BLaER1 treated with 17β-estradiol and CSF1 and Interleukin-3, amounts not matched to agents 10 nM and 100 nM (cell line): ENCODE results near the gene ADAMTS14.
A peak's percentile ranks its signal among the peaks of the same experiment; 100 is the strongest.
"Not testable (repeated sequence)": the region's sequence is repeated elsewhere in the genome, so short reads cannot be mapped to it uniquely, and the experiment has no call there.

Experiments
- H3K27ac ChIP-seq, 11 experiments: shearing (Covaris generic); formaldehyde crosslinking; 2 replicates each; pipeline ENCODE4 v1.8.1; 2022
- H3K27me3 ChIP-seq, 11 experiments: shearing (Covaris generic); formaldehyde crosslinking; 2 replicates each; pipeline ENCODE4 v1.8.1; 2022
- H3K36me3 ChIP-seq, 11 experiments: shearing (Covaris generic); formaldehyde crosslinking; 2 replicates each; pipeline ENCODE4 v1.8.1; 2022
- H3K4me1 ChIP-seq, 10 experiments: shearing (Covaris generic); formaldehyde crosslinking; 2 replicates each; pipeline ENCODE4 v1.8.1; 2022
- H3K4me2 ChIP-seq, 11 experiments: shearing (Covaris generic); formaldehyde crosslinking; 2 replicates each; pipeline ENCODE4 v1.8.1; 2022
- H3K4me3 ChIP-seq, 10 experiments: shearing (Covaris generic); formaldehyde crosslinking; 2 replicates each; pipeline ENCODE4 v1.8.1; 2022
- H3K9ac ChIP-seq, 11 experiments: shearing (Covaris generic); formaldehyde crosslinking; 2 replicates each; pipeline ENCODE4 v1.8.1; 2022
- H3K9me3 ChIP-seq, 11 experiments: shearing (Covaris generic); formaldehyde crosslinking; replicated peaks in 1 of 11; 2 replicates each; pipeline ENCODE4 v1.8.1; 2022
- H4K20me1 ChIP-seq, 11 experiments: shearing (Covaris generic); formaldehyde crosslinking; 2 replicates each; pipeline ENCODE4 v1.8.1; 2022
- Cebpa-rat ChIP-seq, 11 experiments: shearing (Covaris generic); IDR thresholded peaks; 2 replicates each; pipeline ENCODE4 v1.8.1; 2022

ADAMTS14 gene

DNA sequence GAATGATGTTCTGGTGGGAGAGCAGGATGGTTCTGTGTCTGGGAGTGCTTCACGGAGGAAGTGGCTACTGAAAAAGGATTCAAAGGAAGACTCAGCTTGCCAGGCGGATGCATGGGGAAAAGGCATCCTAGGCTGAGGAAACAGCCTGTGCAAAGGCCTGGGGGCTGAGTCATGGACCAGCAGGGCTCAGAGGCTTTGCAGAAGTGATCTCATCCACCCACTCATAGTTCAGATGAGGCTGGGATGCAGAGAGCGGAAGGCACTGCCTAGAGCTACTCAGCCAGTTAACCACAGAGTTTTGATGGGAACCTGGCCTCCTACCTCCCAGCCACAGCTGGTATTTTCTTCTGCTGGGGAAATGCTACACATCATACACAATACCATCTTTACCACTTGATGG lies 15.8 kb upstream of the ADAMTS14 start:
- H3K9me3 ChIP-seq: peaks cover 29 to 56% (median 49%) of the 10 kb centered on the region in 11 experiments
- 0 out of 22 replicates have a peak, but pooled peaks of 1 of the 11 experiments have one; percentile 28 for TF ChIP-seq Cebpa-rat (IDR thresholded peaks at IDR 0.05)
- H3K9ac ChIP-seq: peak overlapping the region in 1 of 11 experiments; percentile 22; a peak in 1 of 22 replicates
- H3K27me3 ChIP-seq: no peaks in the 10 kb centered on the region
- peaks cover 14 to 32% (median 26%) of the 10 kb centered on the region in 10 experiments for H3K4me1 ChIP-seq
- H3K27ac ChIP-seq: peak overlapping the region in 7 of 11 experiments; percentile 25 to 61 (median 52); a peak in 11 of 22 replicates
- H3K4me2 ChIP-seq: peak overlapping the region; percentile 27 to 73 (median 64); a peak in 21 of 22 replicates
- H3K36me3 ChIP-seq: peaks cover 0 to 4% (median 0%) of the 10 kb centered on the region in 11 experiments; a peak in 3 of 22 replicates
- H4K20me1 ChIP-seq: no peaks in the 10 kb centered on the region
- H3K4me3 ChIP-seq: no peak overlapping the region

DNA sequence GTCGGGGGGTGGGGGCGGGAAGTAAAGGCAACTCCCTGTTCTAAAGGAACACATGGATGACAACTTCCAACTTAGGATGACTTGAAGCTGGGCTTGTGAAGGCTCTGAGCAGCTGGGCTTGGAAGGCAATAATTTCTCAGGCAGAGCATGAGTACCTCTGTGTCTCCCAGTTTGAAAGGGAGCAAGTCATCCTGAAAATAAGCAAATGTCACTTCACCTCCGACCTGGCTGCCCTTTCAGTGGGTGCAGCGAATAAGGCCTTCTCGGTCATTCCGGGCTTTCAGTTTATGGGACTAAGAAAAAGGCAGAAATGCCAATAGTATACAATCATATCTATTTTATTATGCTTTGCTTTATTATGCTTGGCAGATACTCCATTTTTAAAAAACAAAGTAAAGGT lies 15.3 kb upstream of the ADAMTS14 start:
- H3K9me3 ChIP-seq: peaks cover 23 to 51% (median 43%) of the 10 kb centered on the region in 11 experiments
- H3K9ac ChIP-seq: peak overlapping the region in 2 of 11 experiments; percentile 22 to 31; a peak in 4 of 22 replicates
- TF ChIP-seq Cebpa-rat (IDR thresholded peaks at IDR 0.05): no peak
- no peaks in the 10 kb centered on the region; a peak in 2 of 22 replicates for H3K36me3 ChIP-seq
- H3K4me1 ChIP-seq: peaks cover 14 to 37% (median 32%) of the 10 kb centered on the region in 10 experiments
- H3K4me2 ChIP-seq: peak overlapping the region; percentile 27 to 73 (median 64); a peak in 21 of 22 replicates
- no peaks in the 10 kb centered on the region for H3K27me3 ChIP-seq
- H3K4me3 ChIP-seq: no peak overlapping the region
- no peaks in the 10 kb centered on the region for H4K20me1 ChIP-seq
- peak overlapping the region in 8 of 11 experiments; percentile 10 to 61 (median 23); a peak in 10 of 22 replicates for H3K27ac ChIP-seq

DNA sequence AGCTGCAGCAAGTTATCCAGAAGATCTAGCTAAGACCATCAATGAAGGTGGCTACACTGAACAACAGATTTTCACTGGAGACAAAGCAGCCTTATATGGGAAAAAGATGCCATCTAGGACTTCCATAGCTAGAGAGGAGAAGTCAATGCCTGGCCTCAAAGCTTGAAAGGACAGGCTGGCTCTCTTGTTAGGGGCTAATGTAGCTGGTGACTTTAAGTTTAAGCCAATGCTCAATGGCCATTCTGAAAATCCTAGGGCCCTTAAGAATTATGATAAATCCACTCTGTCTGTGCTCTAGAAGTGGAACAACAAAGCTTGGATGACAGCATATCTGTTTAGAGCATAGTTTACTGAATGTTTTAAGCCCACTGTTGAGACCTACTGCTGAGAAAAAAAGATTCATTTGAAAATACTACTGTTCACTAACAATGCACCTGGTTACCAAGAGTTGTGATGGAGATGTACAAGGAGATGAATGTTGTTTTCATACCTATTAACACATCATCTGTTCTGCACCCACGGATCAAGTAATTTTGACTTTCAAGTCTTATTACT lies 13.6 kb upstream of the ADAMTS14 start:
- Histone ChIP-seq H3K27me3 (no peaks in the 10 kb centered on the region), H3K9me3 (peaks cover 11 to 34% (median 28%) of the 10 kb centered on the region in 11 experiments), H3K9ac (no peak overlapping the region), H3K4me3 (no peak overlapping the region), H3K4me2 (no peak overlapping the region), H3K4me1 (peaks cover 14 to 41% (median 35%) of the 10 kb centered on the region in 10 experiments), H3K27ac (no peak overlapping the region), H3K36me3 (no peaks in the 10 kb centered on the region), H4K20me1 (no peaks in the 10 kb centered on the region)
- no peak for TF ChIP-seq Cebpa-rat (IDR thresholded peaks at IDR 0.05)

DNA sequence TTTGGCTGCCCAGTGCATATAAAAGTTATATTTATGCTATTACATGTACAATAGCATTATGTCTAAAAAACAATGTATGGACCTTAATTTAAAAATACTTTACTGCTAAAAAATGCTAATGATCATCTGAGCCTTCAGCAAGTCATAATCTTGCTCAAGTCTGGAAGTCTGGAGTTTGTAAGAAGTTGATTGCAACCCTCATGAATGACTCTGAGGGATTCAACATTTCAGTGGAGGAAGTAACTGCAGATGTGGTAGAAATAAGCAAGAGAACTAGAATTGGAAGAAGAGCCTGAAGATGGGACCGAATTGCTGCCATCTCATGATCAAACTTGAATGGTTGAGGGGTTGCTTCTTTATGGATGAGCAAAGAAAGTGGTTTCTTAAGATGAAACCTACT lies 13.0 kb upstream of the ADAMTS14 start:
- Histone ChIP-seq H4K20me1 (0 out of 22 replicates have a peak, but pooled peaks cover 0 to 2% (median 0%) of the 10 kb centered on the region in 11 experiments), H3K4me2 (no peak overlapping the region), H3K9ac (no peak overlapping the region), H3K4me1 (peaks cover 16 to 47% (median 41%) of the 10 kb centered on the region in 10 experiments), H3K4me3 (no peak overlapping the region), H3K9me3 (peaks cover 9 to 28% (median 22%) of the 10 kb centered on the region in 11 experiments), H3K27me3 (peaks cover 0 to 4% (median 0%) of the 10 kb centered on the region in 11 experiments; a peak in 1 of 22 replicates), H3K27ac (no peak overlapping the region), H3K36me3 (no peaks in the 10 kb centered on the region)
- no peak for TF ChIP-seq Cebpa-rat (IDR thresholded peaks at IDR 0.05)

DNA sequence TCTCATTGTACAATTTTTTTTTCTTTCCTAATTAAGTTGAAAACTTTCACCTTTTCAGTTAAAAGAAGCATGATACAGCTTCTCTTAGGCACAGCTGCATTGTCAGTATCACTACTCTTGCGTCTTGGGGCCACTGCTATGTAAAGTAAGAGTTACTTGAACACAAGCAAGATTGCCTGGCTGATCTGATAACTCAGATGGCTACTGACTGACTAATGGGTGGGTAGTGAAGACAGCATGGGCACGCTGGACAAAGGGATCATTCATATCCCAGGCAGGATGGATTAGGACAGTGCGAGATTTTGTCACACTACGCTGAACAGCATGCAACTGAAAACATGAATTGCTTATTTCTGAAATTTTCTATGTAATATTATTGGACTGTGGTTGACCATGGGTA lies 11.6 kb upstream of the ADAMTS14 start:
- H3K4me1 ChIP-seq: peaks cover 24 to 57% (median 50%) of the 10 kb centered on the region in 10 experiments
- H3K27ac ChIP-seq: no peak overlapping the region
- H3K9ac ChIP-seq: no peak overlapping the region
- no peaks in the 10 kb centered on the region for H3K36me3 ChIP-seq
- peaks cover 0 to 8% (median 0%) of the 10 kb centered on the region in 11 experiments; a peak in 1 of 22 replicates for H3K27me3 ChIP-seq
- peaks cover 9 to 27% (median 20%) of the 10 kb centered on the region in 11 experiments for H3K9me3 ChIP-seq
- H3K4me3 ChIP-seq: no peak overlapping the region
- no peak for TF ChIP-seq Cebpa-rat (IDR thresholded peaks at IDR 0.05)
- peaks cover 0 to 8% (median 0%) of the 10 kb centered on the region in 11 experiments; a peak in 2 of 22 replicates for H4K20me1 ChIP-seq
- no peak overlapping the region for H3K4me2 ChIP-seq

DNA sequence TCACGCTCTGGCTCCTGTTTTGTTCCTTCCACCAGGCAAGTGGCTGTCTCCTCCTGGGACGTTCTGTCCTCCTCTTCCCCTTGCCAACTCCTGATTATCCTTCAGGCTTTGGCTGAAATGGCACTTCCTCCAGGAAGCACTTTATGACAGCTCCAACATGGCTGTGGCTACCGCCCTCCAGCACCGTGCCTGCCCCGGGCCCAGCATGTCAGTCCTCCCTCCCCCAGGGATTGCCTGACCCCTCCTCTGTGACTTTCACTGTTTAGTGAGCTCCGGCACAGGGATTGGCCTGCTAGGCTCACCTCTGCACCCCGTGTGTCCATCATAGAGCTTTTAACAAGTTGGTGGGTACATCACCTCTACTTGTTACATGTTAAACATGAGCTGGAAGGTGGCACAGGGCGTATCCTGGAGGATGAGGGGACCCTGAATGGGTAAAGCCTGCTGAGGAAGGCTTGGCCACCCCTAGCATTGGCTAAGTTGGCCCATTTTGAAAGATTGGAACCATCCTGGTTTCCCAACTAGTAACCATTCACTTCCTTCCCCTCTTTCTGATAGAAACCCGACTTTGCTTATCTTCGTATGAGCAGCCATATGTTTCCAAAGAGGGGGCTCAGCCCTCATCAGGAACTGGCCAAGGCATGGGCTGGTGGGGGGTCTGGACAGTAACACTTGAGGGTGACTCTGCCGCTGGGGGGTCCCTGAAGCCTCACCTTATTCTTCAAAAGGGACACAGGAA lies 10.5 kb upstream of the ADAMTS14 start:
- peaks cover 9 to 27% (median 20%) of the 10 kb centered on the region in 11 experiments for H3K9me3 ChIP-seq
- peaks cover 0 to 8% (median 0%) of the 10 kb centered on the region in 11 experiments; a peak in 1 of 22 replicates for H3K27me3 ChIP-seq
- H3K27ac ChIP-seq: no peak overlapping the region
- no peak for TF ChIP-seq Cebpa-rat (IDR thresholded peaks at IDR 0.05)
- no peak overlapping the region for H3K9ac ChIP-seq
- H3K4me1 ChIP-seq: peaks cover 16 to 50% (median 42%) of the 10 kb centered on the region in 10 experiments
- H3K4me2 ChIP-seq: peak overlapping the region in 7 of 11 experiments; percentile 6 to 48 (median 20); a peak in 11 of 22 replicates
- no peak overlapping the region for H3K4me3 ChIP-seq
- H3K36me3 ChIP-seq: no peaks in the 10 kb centered on the region
- peaks cover 0 to 8% (median 0%) of the 10 kb centered on the region in 11 experiments; a peak in 2 of 22 replicates for H4K20me1 ChIP-seq

DNA sequence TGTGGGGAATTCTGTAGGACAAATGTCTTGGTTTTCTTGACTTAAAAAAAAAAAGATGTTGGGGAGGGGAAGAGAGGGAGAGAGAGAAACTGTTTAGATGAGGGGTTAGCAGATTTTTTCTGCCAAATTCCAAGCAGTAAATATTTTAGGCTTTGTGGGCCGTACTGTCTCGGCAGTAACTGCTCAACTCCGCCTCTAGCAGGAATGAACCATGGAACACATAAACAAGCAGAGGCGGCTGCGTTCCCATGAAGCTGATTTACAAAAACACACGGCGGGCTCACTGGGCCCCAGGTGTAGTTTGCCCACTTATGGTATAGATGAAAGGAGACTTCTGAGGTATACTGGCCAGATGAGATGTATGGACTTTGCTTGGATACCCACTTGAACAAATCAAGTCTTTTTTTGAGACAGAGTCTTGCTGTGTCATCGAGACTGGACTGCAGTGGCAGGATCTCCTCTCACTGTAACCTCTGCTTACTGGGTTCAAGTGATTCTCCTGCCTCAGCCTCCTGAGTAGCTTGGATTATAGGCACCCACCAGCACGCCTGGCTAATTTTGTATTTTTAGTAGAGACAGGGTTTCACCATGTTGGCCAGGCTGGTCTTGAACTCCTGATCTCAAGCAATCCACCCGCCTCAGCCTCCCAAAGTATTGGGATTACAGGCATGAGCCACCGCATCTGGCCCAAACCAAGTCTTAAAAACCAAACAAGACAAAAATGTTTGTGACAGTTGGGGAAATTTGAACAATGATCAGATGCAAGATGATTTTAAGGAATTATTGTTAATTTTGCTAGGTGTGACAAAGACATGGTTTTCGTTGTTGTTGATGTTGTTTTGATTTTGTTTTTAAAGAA lies 9.7 kb upstream of the ADAMTS14 start:
- TF ChIP-seq Cebpa-rat (IDR thresholded peaks at IDR 0.05): no peak
- H4K20me1 ChIP-seq: peaks cover 0 to 8% (median 0%) of the 10 kb centered on the region in 11 experiments; a peak in 2 of 22 replicates
- H3K4me1 ChIP-seq: peaks cover 18 to 50% (median 42%) of the 10 kb centered on the region in 10 experiments
- H3K4me3 ChIP-seq: no peak overlapping the region
- peaks cover 0 to 8% (median 0%) of the 10 kb centered on the region in 11 experiments; a peak in 1 of 22 replicates for H3K27me3 ChIP-seq
- no peak overlapping the region for H3K9ac ChIP-seq
- no peaks in the 10 kb centered on the region for H3K36me3 ChIP-seq
- no peak overlapping the region for H3K27ac ChIP-seq
- peaks cover 9 to 26% (median 20%) of the 10 kb centered on the region in 11 experiments for H3K9me3 ChIP-seq
- peak overlapping the region in 5 of 11 experiments; percentile 6 to 48 (median 27); a peak in 4 of 22 replicates for H3K4me2 ChIP-seq

DNA sequence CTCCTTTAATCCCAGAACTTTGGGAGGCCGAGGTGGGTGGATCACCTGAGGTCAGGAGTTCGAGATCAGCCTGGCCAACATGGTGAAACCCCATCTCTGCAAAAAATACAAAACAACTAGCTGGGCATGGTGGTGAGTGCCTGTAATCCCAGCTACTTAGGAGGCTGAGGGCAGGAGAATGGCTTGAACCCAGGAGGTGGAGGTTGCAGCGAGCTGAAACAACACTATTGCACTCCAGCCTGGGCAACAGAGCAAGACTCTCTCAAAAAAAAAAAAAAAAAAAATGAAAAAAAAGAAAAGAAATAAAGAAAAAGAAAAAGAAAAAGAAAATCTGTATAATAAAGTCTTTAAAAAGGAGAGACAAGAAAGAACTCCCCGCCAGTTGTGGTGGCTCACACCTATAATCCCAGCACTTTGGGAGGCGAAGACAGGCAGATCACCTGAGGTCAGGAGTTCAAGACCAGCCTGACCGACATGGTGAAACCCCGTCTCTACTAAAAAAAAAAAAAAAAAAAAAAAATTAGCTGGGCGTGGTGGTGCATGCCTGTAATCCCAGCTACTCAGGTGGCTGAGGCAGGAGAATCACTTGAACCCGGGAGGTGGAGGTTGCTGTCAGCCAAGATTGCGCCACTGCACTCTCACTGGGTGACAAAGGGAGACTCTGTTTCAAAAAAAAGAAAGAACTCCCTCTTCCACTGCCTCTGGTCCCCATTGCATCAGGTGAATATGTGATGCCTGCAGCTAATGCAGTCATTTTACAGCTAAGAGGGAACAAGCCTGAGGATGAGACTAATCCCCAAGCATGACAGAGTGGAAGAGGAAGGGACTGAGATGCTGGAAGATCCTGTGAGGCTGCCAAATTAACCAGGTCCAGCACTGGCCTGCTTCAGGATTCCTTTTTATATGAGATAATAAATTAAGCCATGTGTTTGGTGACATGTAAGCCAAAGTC lies 8.6 kb upstream of the ADAMTS14 start:
- not testable (repeated sequence) for H3K4me3 ChIP-seq, H4K20me1 ChIP-seq, H3K27me3 ChIP-seq, H3K36me3 ChIP-seq
- Histone ChIP-seq H3K27ac (peak overlapping the region in 9 of 11 experiments; percentile 9 to 59 (median 34); a peak in 13 of 22 replicates), H3K9me3 (peaks cover 10 to 24% (median 21%) of the 10 kb centered on the region in 11 experiments), H3K9ac (peak overlapping the region in 2 of 11 experiments; percentile 27 to 34; a peak in 2 of 22 replicates), H3K4me2 (peak overlapping the region in 10 of 11 experiments; percentile 27 to 85 (median 74); a peak in 19 of 22 replicates), H3K4me1 (peaks cover 19 to 50% (median 40%) of the 10 kb centered on the region in 10 experiments)
